AG04450 (cell line): ENCODE results near the gene ATOH7. TPM values are rescaled to one million over a fixed set of nuclear protein-coding genes. Genes with fewer than 3 reads are reported as not detected.

Source experiments
- CTCF ChIA-PET: fragments of 300-600, 350-600 bp; formaldehyde crosslinking; extraction: SDS; loops from one replicate; lab custom pipeline; 2022; ENCODE audit warnings: antibody characterized with exemption, inconsistent platforms; lab: Charles Lee
- POLR2A ChIA-PET: fragments of 350-600 bp; formaldehyde crosslinking; extraction: SDS; loops from one replicate; lab custom pipeline; 2021; ENCODE audit warnings: antibody characterized with exemption, inconsistent platforms; lab: Yijun Ruan, JAX
- DNase-seq: peaks from one replicate; pipeline ENCODE4 v3.0.0-alpha.2; 2011; ENCODE audit warnings: low read depth, low spot score
- H3K27ac ChIP-seq: one replicate; pipeline ENCODE4 v1.5.1; 2012; ENCODE audit warnings: low read depth, low read length, control low read depth
- H3K27me3 ChIP-seq: one replicate; pipeline ENCODE4 v1.6.0; 2012; ENCODE audit warnings: low read length; ENCODE audit not compliant: control insufficient read depth, insufficient read depth
- H3K4me3 ChIP-seq: 2 replicates; pipeline ENCODE4 v1.5.1; 2011; ENCODE audit warnings: mild to moderate bottlenecking, low read depth, low read length, control low read depth
- H3K9me3 ChIP-seq: 2 replicates; pipeline ENCODE4 v1.5.1; 2012; ENCODE audit warnings: low read length; ENCODE audit not compliant: control insufficient read depth, insufficient read depth
- CTCF ChIP-seq: IDR thresholded peaks from 2 replicates; pipeline ENCODE4 v1.5.1; 2011; ENCODE audit warnings: low read depth, low read length, control low read depth, inconsistent platforms
- polyA plus RNA-seq: library from polyadenylated mRNA; depleted of rRNA; stranded (reverse); fragments of >200 nt; gene quantifications from 2 replicates; pipeline ENCODE4 v1.2.3, GENCODE V29; 2011

ATOH7 gene
- polyA plus RNA-seq, 1 experiment: not detected

DNA sequence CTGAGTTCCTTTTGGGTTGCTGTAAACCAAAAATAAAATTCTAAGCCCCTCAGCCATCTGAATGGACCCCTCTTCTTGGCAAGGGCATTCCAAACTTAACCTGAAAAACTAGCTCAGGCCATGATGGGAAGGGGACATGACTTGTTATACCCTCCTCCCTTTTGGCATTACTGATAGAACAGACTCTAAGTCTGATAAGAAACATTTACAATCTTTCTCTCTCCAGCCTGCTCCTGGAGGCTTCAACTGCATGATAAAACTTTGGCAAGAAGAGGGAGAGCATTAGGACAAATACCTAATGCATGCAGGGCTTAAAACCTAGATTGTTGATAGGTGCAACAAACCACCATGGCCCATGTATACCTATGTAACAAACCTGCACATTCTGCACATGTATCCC, 40.9 kb upstream of the ATOH7 start:
- TF ChIP-seq CTCF: no peak
- ChIA-PET CTCF (no interaction called here), POLR2A (no interaction called here)
- H3K27ac ChIP-seq: no peak overlapping the region
- peaks cover 10% of the 10 kb centered on the region for H3K27me3 ChIP-seq
- DNase-seq: no peak
- no peak overlapping the region for H3K4me3 ChIP-seq
- H3K9me3 ChIP-seq: peaks cover 3% of the 10 kb centered on the region; the same call in 1 of the 2 replicates

- peak overlapping the region; percentile 23 for H3K27ac ChIP-seq
- POLR2A ChIA-PET: no interaction called here
- H3K27me3 ChIP-seq: peaks cover 8% of the 10 kb centered on the region
- no peak for TF ChIP-seq CTCF
- no peak overlapping the region for H3K4me3 ChIP-seq
- no peaks in the 10 kb centered on the region for H3K9me3 ChIP-seq
- DNase-seq: no peak
- CTCF ChIA-PET: interaction anchor here (1.4 kb wide), 1 partner anchor 59 kb away, joined by 3 read pairs; no protein-coding TSS in a partner anchor
Measured at GRCh38 chr10:68271196-68271882, 39.4 kb upstream of the ATOH7 start.

- peaks cover 7% of the 10 kb centered on the region; the same call in 1 of the 2 replicates for H3K9me3 ChIP-seq
- CTCF ChIA-PET: no interaction called here
- no peak for TF ChIP-seq CTCF
Measured at GRCh38 chr10:68269562-68270290, 37.8 kb upstream of the ATOH7 start.

GRCh38 chr10:68261132-68261856, 29.4 kb upstream of the ATOH7 start:
- POLR2A ChIA-PET: no interaction called here
- no peak overlapping the region for H3K4me3 ChIP-seq
- DNase-seq: no peak
- no peak for TF ChIP-seq CTCF
- peaks cover 7% of the 10 kb centered on the region; the same call in 1 of the 2 replicates for H3K9me3 ChIP-seq
- CTCF ChIA-PET: no interaction called here
- H3K27me3 ChIP-seq: peaks cover 2% of the 10 kb centered on the region
- H3K27ac ChIP-seq: no peak overlapping the region

More at GRCh38 chr10:68269562-68270290, 37.8 kb upstream of the ATOH7 start:
- H3K27ac ChIP-seq: no peak overlapping the region
- no peak for DNase-seq
- peaks cover 10% of the 10 kb centered on the region for H3K27me3 ChIP-seq
- POLR2A ChIA-PET: no interaction called here
- no peak overlapping the region for H3K4me3 ChIP-seq
